Fibroblast of lung (primary cell): ENCODE measurements around the gene SDK2. TPM values are rescaled to one million over a fixed set of nuclear protein-coding genes. Genes with fewer than 3 reads are reported as not detected.

ENCODE experiments used
- DNase-seq, 2 donors: peaks; one replicate each; pipeline versions ENCODE4 v3.0.0 to v3.0.0-alpha.2; 2010; ENCODE audit warnings: low read depth in 2 of 2
- H2AFZ ChIP-seq: 2 replicates; pipeline ENCODE4 v1.5.1; 2012; ENCODE audit warnings: low read length, control low read depth, inconsistent platforms
- H3K27ac ChIP-seq: 2 replicates; pipeline ENCODE4 v1.5.1; 2011; ENCODE audit warnings: low read length, control low read depth; ENCODE audit not compliant: insufficient read depth
- H3K27me3 ChIP-seq: 2 replicates; pipeline ENCODE4 v1.5.1; 2011; ENCODE audit warnings: mild to moderate bottlenecking, low read length; ENCODE audit not compliant: control insufficient read depth, insufficient read depth
- H3K36me3 ChIP-seq: 2 replicates; pipeline ENCODE4 v1.5.1; 2011; ENCODE audit warnings: low read length; ENCODE audit not compliant: control insufficient read depth, insufficient read depth
- H3K4me1 ChIP-seq: 2 replicates; pipeline ENCODE4 v1.5.1; 2011; ENCODE audit warnings: low read length; ENCODE audit not compliant: control insufficient read depth, insufficient read depth; ENCODE audit errors: extremely low read depth
- H3K4me2 ChIP-seq: 2 replicates; pipeline ENCODE4 v1.5.1; 2011; ENCODE audit warnings: low read length, control low read depth; ENCODE audit not compliant: insufficient read depth; ENCODE audit errors: extremely low read depth
- H3K4me3 ChIP-seq, 4 experiments: fragments of 200-600 bp in 1 of 4; sonication (generic) in 1 of 4; replicated peaks in 1 of 4; 2 replicates each; pipeline ENCODE4 v1.5.1; 2011 to 2016; ENCODE audit warnings: low read length in 4 of 4, low read depth in 3 of 4, mild to moderate bottlenecking in 3 of 4, control low read depth in 2 of 4, inconsistent platforms in 1 of 4, mixed read lengths in 1 of 4; ENCODE audit not compliant: insufficient read depth in 1 of 4; ENCODE audit errors: control extremely low read depth in 1 of 4
- H3K79me2 ChIP-seq: 2 replicates; pipeline ENCODE4 v1.5.1; 2012; ENCODE audit warnings: mild to moderate bottlenecking, low read length, inconsistent platforms; ENCODE audit not compliant: control insufficient read depth, insufficient read depth
- H3K9ac ChIP-seq: 2 replicates; pipeline ENCODE4 v1.5.1; 2011; ENCODE audit warnings: mild to moderate bottlenecking, low read length, control low read depth; ENCODE audit not compliant: insufficient read depth
- H3K9me3 ChIP-seq: 2 replicates; pipeline ENCODE4 v1.5.1; 2012; ENCODE audit warnings: low read depth, low read length; ENCODE audit not compliant: control insufficient read depth, insufficient read depth
- H4K20me1 ChIP-seq: 2 replicates; pipeline ENCODE4 v1.5.1; 2011; ENCODE audit warnings: low read length; ENCODE audit not compliant: control insufficient read depth, insufficient read depth; ENCODE audit errors: extremely low read depth
- EZH2 ChIP-seq: IDR thresholded peaks from 2 replicates; pipeline ENCODE4 v1.5.1; 2012; ENCODE audit warnings: low read length, control low read depth, mild to moderate bottlenecking; ENCODE audit errors: missing control alignments
- polyA plus RNA-seq, 2 donors: library from polyadenylated mRNA; depleted of rRNA in 1 of 2; stranded (reverse) in 1 of 2; unstranded in 1 of 2; fragments of >200 nt; gene quantifications; 2 replicates each; pipeline ENCODE4 v1.2.1, GENCODE V29; 2011 to 2012; ENCODE audit warnings: missing spikeins in 1 of 2
- total RNA-seq: library from RNA; depleted of rRNA; stranded (reverse); fragments of >200 nt; gene quantifications from 2 replicates; pipeline ENCODE4 v1.2.1, GENCODE V29; 2014
- TF ChIP-seq, protein P1 (sequence below), 2 donors: IDR thresholded peaks in 1 of 2; conservative IDR thresholded peaks in 1 of 2; 1 replicate in 1 of 2; 2 replicates in 1 of 2; pipeline ENCODE4 v1.5.1; 2011 to 2012; ENCODE audit warnings: low read length in 2 of 2, control low read depth in 1 of 2, inconsistent platforms in 1 of 2, low read depth in 1 of 2, mild to moderate bottlenecking in 1 of 2

The SDK2 gene
- total and polyA plus RNA-seq, 2 donors (not counting 1 experiment from before 2014, with no cell fraction given): under 0.01 to 0.01 TPM

DNA sequence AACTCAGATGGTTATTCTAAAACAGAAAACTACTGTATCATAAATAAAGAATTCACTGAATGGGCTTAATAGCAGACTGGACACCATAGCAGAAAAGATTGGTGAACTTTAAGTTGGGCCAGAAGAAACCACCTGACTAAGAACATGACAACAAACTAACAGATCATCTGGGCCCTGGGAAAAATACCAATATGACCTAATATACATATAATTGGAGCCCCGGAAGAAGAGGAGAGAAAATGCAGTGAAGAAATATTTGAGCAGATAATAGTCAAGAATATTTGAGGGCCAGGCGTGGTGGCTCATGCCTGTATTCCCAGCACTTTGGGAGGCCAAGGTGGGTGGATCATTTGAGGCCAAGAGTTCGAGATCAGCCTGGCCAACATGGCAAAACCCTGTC, 25.5 kb upstream of the SDK2 start:
- H3K4me2 ChIP-seq: no peak overlapping the region
- H3K9ac ChIP-seq: no peak overlapping the region
- H3K9me3 ChIP-seq: no peaks in the 10 kb centered on the region
- TF ChIP-seq, protein P1, sequence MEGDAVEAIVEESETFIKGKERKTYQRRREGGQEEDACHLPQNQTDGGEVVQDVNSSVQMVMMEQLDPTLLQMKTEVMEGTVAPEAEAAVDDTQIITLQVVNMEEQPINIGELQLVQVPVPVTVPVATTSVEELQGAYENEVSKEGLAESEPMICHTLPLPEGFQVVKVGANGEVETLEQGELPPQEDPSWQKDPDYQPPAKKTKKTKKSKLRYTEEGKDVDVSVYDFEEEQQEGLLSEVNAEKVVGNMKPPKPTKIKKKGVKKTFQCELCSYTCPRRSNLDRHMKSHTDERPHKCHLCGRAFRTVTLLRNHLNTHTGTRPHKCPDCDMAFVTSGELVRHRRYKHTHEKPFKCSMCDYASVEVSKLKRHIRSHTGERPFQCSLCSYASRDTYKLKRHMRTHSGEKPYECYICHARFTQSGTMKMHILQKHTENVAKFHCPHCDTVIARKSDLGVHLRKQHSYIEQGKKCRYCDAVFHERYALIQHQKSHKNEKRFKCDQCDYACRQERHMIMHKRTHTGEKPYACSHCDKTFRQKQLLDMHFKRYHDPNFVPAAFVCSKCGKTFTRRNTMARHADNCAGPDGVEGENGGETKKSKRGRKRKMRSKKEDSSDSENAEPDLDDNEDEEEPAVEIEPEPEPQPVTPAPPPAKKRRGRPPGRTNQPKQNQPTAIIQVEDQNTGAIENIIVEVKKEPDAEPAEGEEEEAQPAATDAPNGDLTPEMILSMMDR (conservative IDR thresholded peaks at IDR 0.05 in 1 of 2, IDR thresholded peaks at IDR 0.05 in 1 of 2; ENCODE audit: low read depth in 1 of 2, low read length in 2 of 2): no peak
- no peak for TF ChIP-seq EZH2
- H3K36me3 ChIP-seq: no peaks in the 10 kb centered on the region
- no peak for DNase-seq
- H2AFZ ChIP-seq: no peak overlapping the region
- no peaks in the 10 kb centered on the region for H3K4me1 ChIP-seq
- no peak overlapping the region for H3K4me3 ChIP-seq
- H3K27ac ChIP-seq: no peak overlapping the region
- H3K27me3 ChIP-seq: no peaks in the 10 kb centered on the region
- no peaks in the 10 kb centered on the region for H4K20me1 ChIP-seq
- no peaks in the 10 kb centered on the region for H3K79me2 ChIP-seq

DNA sequence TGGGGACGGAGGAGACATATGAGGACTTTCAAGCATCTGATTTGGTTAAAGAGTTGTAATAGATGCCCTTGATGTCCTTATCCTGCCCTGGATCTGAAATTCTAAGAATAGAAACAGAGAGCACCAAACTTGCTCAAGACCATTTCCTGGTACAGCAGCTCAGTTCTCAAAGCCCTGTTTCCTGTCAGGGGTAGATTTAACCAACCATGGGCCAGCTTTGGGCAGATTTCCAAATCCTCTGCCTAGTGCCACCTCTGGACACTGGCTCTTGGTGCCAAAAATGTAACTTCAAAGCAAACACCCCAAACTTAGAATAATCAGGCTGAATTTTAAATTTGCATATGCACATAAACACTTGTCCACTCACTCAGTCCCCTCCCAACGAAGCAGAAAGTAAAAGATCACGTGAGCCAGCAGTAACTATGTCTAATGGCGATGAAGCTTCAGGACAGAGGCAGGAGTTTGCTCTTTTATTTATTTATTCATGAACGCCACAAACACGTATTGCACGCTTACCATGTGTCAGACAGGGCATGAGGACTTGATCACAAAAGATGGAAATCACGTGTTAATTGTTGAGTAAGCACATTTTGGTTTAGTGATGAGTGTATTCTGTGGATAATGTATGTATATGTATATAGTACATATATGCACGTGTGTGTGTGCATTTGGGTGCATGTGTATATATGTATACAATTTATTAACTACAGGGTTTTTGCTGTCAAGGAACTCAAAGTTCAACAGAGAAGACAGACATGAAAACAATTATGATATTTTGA, 23.1 kb upstream of the SDK2 start:
- H3K4me1 ChIP-seq: no peaks in the 10 kb centered on the region
- H3K9me3 ChIP-seq: no peaks in the 10 kb centered on the region
- H2AFZ ChIP-seq: no peak overlapping the region
- TF ChIP-seq EZH2: no peak
- TF ChIP-seq, protein P1 (conservative IDR thresholded peaks at IDR 0.05 in 1 of 2, IDR thresholded peaks at IDR 0.05 in 1 of 2; ENCODE audit: low read depth in 1 of 2, low read length in 2 of 2): no peak
- no peaks in the 10 kb centered on the region for H4K20me1 ChIP-seq
- H3K79me2 ChIP-seq: no peaks in the 10 kb centered on the region
- no peaks in the 10 kb centered on the region for H3K36me3 ChIP-seq
- DNase-seq: no peak
- no peak overlapping the region for H3K9ac ChIP-seq
- H3K4me2 ChIP-seq: no peak overlapping the region
- no peaks in the 10 kb centered on the region for H3K27me3 ChIP-seq
- no peak overlapping the region for H3K27ac ChIP-seq
- no peak overlapping the region for H3K4me3 ChIP-seq

DNA sequence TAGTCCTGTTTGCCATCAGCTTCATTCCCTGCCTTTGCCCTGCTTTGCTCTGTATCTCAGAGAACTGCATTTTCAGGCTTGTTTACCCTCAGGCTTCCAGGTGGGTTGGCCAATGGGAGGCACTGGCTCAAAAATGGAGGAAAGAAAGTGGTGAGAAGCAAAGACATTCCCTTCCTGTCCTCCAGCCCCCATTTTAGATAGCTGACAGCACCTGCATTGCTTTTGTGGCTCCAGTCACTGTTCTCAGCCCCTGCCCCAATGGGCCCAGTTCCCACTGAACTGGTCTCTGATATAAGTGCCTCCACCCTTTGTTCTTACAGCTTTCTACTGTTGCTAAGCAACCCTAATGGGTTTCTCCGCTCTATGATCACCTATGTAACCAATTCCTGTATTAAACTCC, 19.4 kb upstream of the SDK2 start:
- no peaks in the 10 kb centered on the region for H3K27me3 ChIP-seq
- H3K79me2 ChIP-seq: no peaks in the 10 kb centered on the region
- H2AFZ ChIP-seq: no peak overlapping the region
- H4K20me1 ChIP-seq: no peaks in the 10 kb centered on the region
- no peaks in the 10 kb centered on the region for H3K9me3 ChIP-seq
- no peak overlapping the region for H3K4me2 ChIP-seq
- H3K4me1 ChIP-seq: no peaks in the 10 kb centered on the region
- H3K4me3 ChIP-seq: no peak overlapping the region
- H3K9ac ChIP-seq: no peak overlapping the region
- H3K36me3 ChIP-seq: no peaks in the 10 kb centered on the region
- DNase-seq: no peak
- no peak overlapping the region for H3K27ac ChIP-seq
- TF ChIP-seq EZH2: no peak
- TF ChIP-seq, protein P1 (conservative IDR thresholded peaks at IDR 0.05 in 1 of 2, IDR thresholded peaks at IDR 0.05 in 1 of 2; ENCODE audit: low read depth in 1 of 2, low read length in 2 of 2): no peak
